Endothelial cell of umbilical vein (primary cell): ENCODE measurements around the gene RAB44. TPM values are rescaled to one million over a fixed set of nuclear protein-coding genes. Genes with fewer than 3 reads are reported as not detected.

ENCODE experiments used
- BruUV-seq: library from RNA; stranded (reverse); fragments of 400-500 nt; replicated peaks from 2 replicates; lab custom pipeline; 2021; lab: Mats Ljungman, UMichigan
- CTCF ChIA-PET: fragments of 300-600, 350-600 bp; sonication (Branson Sonifier 250); formaldehyde crosslinking; loops from one replicate; lab custom pipeline; 2021; ENCODE audit warnings: antibody characterized with exemption, inconsistent platforms; lab: Charles Lee
- POLR2A ChIA-PET: fragments of 300-600, 350-600 bp; sonication (Branson Sonifier 250); formaldehyde crosslinking; loops from one replicate; lab custom pipeline; 2021; ENCODE audit warnings: antibody characterized with exemption, inconsistent platforms; lab: Charles Lee
- DNase-seq: peaks from one replicate; pipeline ENCODE4 v3.0.0-alpha.2; 2011; ENCODE audit warnings: low read depth, low spot score
- FAIRE-seq: peaks from 2 replicates; lab custom pipeline; 2011; peaks lifted over from hg19 to GRCh38; lab: Jason Lieb, UNC
- H2AFZ ChIP-seq: 2 replicates; pipeline ENCODE4 v1.6.0; 2012; ENCODE audit warnings: low read depth, low read length, control low read depth, inconsistent platforms
- H3K27ac ChIP-seq: 2 replicates; pipeline ENCODE4 v1.5.1; 2011; ENCODE audit warnings: low read depth, mild to moderate bottlenecking, control low read depth, low read length, moderate library complexity; ENCODE audit not compliant: insufficient read depth
- H3K27me3 ChIP-seq, 2 experiments: 2 replicates each; pipeline versions ENCODE4 v1.6.0 to v1.6.1; 2011; ENCODE audit warnings: low read length in 2 of 2, mixed read lengths in 1 of 2; ENCODE audit not compliant: control insufficient read depth in 2 of 2, insufficient read depth in 2 of 2
- H3K36me3 ChIP-seq, 2 experiments: 2 replicates in 1 of 2; 3 replicates in 1 of 2; pipeline ENCODE4 v1.5.1; 2011; ENCODE audit warnings: low read length in 2 of 2, mild to moderate bottlenecking in 1 of 2, moderate library complexity in 1 of 2; ENCODE audit not compliant: control insufficient read depth in 2 of 2, insufficient read depth in 2 of 2; ENCODE audit errors: extremely low read depth in 1 of 2
- H3K4me1 ChIP-seq: 3 replicates; pipeline ENCODE4 v1.5.1; 2011; ENCODE audit warnings: mild to moderate bottlenecking, low read length; ENCODE audit not compliant: control insufficient read depth, insufficient read depth; ENCODE audit errors: extremely low read depth
- H3K4me2 ChIP-seq: 2 replicates; pipeline ENCODE4 v1.6.1; 2011; ENCODE audit warnings: low read length, control low read depth, mixed read lengths; ENCODE audit not compliant: insufficient read depth
- H3K4me3 ChIP-seq, 3 experiments: fragments of 200-600 bp in 1 of 3; sonication (generic), shearing (Covaris generic) in 1 of 3; replicated peaks in 1 of 3; 2 replicates each; pipeline ENCODE4 v1.5.1; 2011 to 2016; ENCODE audit warnings: control low read depth in 3 of 3, low read length in 3 of 3, mild to moderate bottlenecking in 2 of 3, inconsistent platforms in 1 of 3, low read depth in 1 of 3, moderate library complexity in 1 of 3; ENCODE audit not compliant: insufficient read depth in 1 of 3
- H3K79me2 ChIP-seq: 2 replicates; pipeline ENCODE4 v1.6.0; 2012; ENCODE audit warnings: low read length, inconsistent platforms; ENCODE audit not compliant: control insufficient read depth, insufficient read depth
- H3K9ac ChIP-seq: replicated peaks from 2 replicates; pipeline ENCODE3; 2011; ENCODE audit warnings: low read length, control low read depth; ENCODE audit not compliant: insufficient read depth; ENCODE audit errors: extremely low read depth
- H3K9me1 ChIP-seq: replicated peaks from 3 replicates; pipeline ENCODE4 v1.6.0; 2011; ENCODE audit warnings: mild to moderate bottlenecking, low read length; ENCODE audit not compliant: control insufficient read depth, insufficient read depth; ENCODE audit errors: extremely low read depth
- H3K9me3 ChIP-seq: replicated peaks from 2 replicates; pipeline ENCODE4 v1.5.1; 2012; ENCODE audit warnings: low read length, inconsistent platforms; ENCODE audit not compliant: control insufficient read depth, insufficient read depth
- H4K20me1 ChIP-seq: replicated peaks from 2 replicates; pipeline ENCODE3; 2011; ENCODE audit warnings: mild to moderate bottlenecking, low read length; ENCODE audit not compliant: control insufficient read depth, insufficient read depth; ENCODE audit errors: extremely low read depth
- CTCF ChIP-seq, 2 donors: IDR thresholded peaks; 1 replicate in 1 of 2; 2 replicates in 1 of 2; pipeline ENCODE4 v1.5.1; 2011; ENCODE audit warnings: low read length in 2 of 2, mild to moderate bottlenecking in 2 of 2, moderate library complexity in 2 of 2, control low read depth in 1 of 2, inconsistent platforms in 1 of 2, low read depth in 1 of 2; ENCODE audit not compliant: insufficient read depth in 1 of 2; ENCODE audit errors: extremely low read depth in 1 of 2
- EZH2 ChIP-seq: IDR thresholded peaks from 2 replicates; pipeline ENCODE4 v1.6.1; 2012; ENCODE audit warnings: borderline replicate concordance, low read depth, mild to moderate bottlenecking, moderate library complexity, low read length, inconsistent platforms; ENCODE audit not compliant: severe bottlenecking
- FOS ChIP-seq: IDR thresholded peaks from 2 replicates; pipeline ENCODE4 v1.6.1; 2011; ENCODE audit warnings: mild to moderate bottlenecking, low read length, moderate library complexity, borderline replicate concordance; ENCODE audit not compliant: insufficient read depth
- GATA2 ChIP-seq: IDR thresholded peaks from 2 replicates; pipeline ENCODE4 v1.7.0; 2011; ENCODE audit warnings: low read depth, mild to moderate bottlenecking, moderate library complexity, mixed read lengths, low read length; ENCODE audit not compliant: insufficient read length, insufficient read depth
- JUN ChIP-seq: IDR thresholded peaks from 2 replicates; pipeline ENCODE4 v1.6.1; 2011; ENCODE audit warnings: borderline replicate concordance, low read depth; ENCODE audit not compliant: insufficient read length, insufficient read depth
- MAX ChIP-seq: IDR thresholded peaks from 2 replicates; pipeline ENCODE4 v1.6.1; 2011; ENCODE audit not compliant: insufficient read depth, insufficient read length
- MYC ChIP-seq: IDR thresholded peaks from one replicate; pipeline ENCODE4 v1.6.1; 2011; ENCODE audit warnings: mild to moderate bottlenecking, low read depth, low read length
- POLR2A ChIP-seq: IDR thresholded peaks from 2 replicates; pipeline ENCODE4 v1.6.1; 2012; ENCODE audit warnings: low read depth, mild to moderate bottlenecking, control low read depth, low read length
- POLR2AphosphoS5 ChIP-seq: IDR thresholded peaks from 2 replicates; pipeline ENCODE4 v1.6.1; 2012; ENCODE audit warnings: low read depth, mild to moderate bottlenecking, control low read depth, low read length, moderate library complexity; ENCODE audit not compliant: insufficient read depth
- dilution Hi-C: fragments of 300-500 bp; cut with MboI; formaldehyde crosslinking; loops from one replicate; pipeline ENCODE4 v1.15.0; 2019; ENCODE audit warnings: low sequenced_read_pairs; ENCODE audit not compliant: extremely low pct_ligation_motif_present
- intact Hi-C: fragments of 100-400 bp; cut with micrococcal nuclease; formaldehyde crosslinking; loops from one replicate; pipeline ENCODE4 v1.10.0; 2022
- polyA plus RNA-seq, 4 experiments: library from polyadenylated mRNA; depleted of rRNA in 3 of 4; stranded (reverse) in 3 of 4; unstranded in 1 of 4; fragments of >200 nt; gene quantifications; 2 replicates each; pipeline versions ENCODE4 v1.2.1 to v1.2.3, GENCODE V29; 2011 to 2012; ENCODE audit warnings: missing spikeins in 1 of 4
- total RNA-seq: library from RNA; stranded (reverse); gene quantifications from 2 replicates; pipeline ENCODE4 v1.2.3, GENCODE V29; 2021

RAB44 gene
- total and polyA plus RNA-seq, 2 donors (not counting 3 experiments of a cell fraction or from before 2014, with no cell fraction given), result 0.03 to 0.11 TPM

- no peak for TF ChIP-seq CTCF (IDR thresholded peaks at IDR 0.05; ENCODE audit: extremely low read depth in 1 of 2, insufficient read depth in 1 of 2, low read depth in 1 of 2, low read length in 2 of 2)
- no peak for TF ChIP-seq EZH2
- TF ChIP-seq MYC, result no peak
- no peak for TF ChIP-seq GATA2
- TF ChIP-seq POLR2AphosphoS5, result no peak
- no peak for TF ChIP-seq MAX
- TF ChIP-seq FOS, result no peak
- no peak for TF ChIP-seq POLR2A
- TF ChIP-seq JUN, result no peak
- Histone ChIP-seq H3K27me3 (no peaks in the 10 kb centered on the region), H3K79me2 (no peaks in the 10 kb centered on the region), H3K9me3 (no peaks in the 10 kb centered on the region), H3K36me3 (no peaks in the 10 kb centered on the region), H4K20me1 (no peaks in the 10 kb centered on the region), H2AFZ (no peak overlapping the region), H3K4me1 (no peaks in the 10 kb centered on the region), H3K4me3 (no peak overlapping the region), H3K9ac (no peak overlapping the region), H3K9me1 (no peaks in the 10 kb centered on the region), H3K4me2 (no peak overlapping the region), H3K27ac (no peak overlapping the region)
- FAIRE-seq, result no peak
- ChIA-PET CTCF (interaction anchor here (0.9 to 2.0 kb wide), 2 partner anchors 24 to 58 kb away, joined by 4 to 5 read pairs; no protein-coding TSS in a partner anchor), POLR2A (no interaction called here)
- dilution Hi-C loops, result no loop called here
- BruUV-seq, result no TSS peak
- intact Hi-C loops, result no loop called here
- DNase-seq, result no peak
Observed at GRCh38 chr6:36700831-36701230, 3.2 kb downstream of the RAB44 start.
